Fibroblast of lung (primary cell): ENCODE measurements around the gene CREBL2.
"Not testable (repeated sequence)": the region's sequence is repeated elsewhere in the genome, so short reads cannot be mapped to it uniquely, and the experiment has no call there.

Source experiments
- CTCF ChIP-seq, 2 donors: IDR thresholded peaks in 1 of 2; conservative IDR thresholded peaks in 1 of 2; 1 replicate in 1 of 2; 2 replicates in 1 of 2; pipeline ENCODE4 v1.5.1; 2011 to 2012; ENCODE audit warnings: low read length in 2 of 2, control low read depth in 1 of 2, inconsistent platforms in 1 of 2, low read depth in 1 of 2, mild to moderate bottlenecking in 1 of 2
- EZH2 ChIP-seq: IDR thresholded peaks from 2 replicates; pipeline ENCODE4 v1.5.1; 2012; ENCODE audit warnings: low read length, control low read depth, mild to moderate bottlenecking; ENCODE audit errors: missing control alignments

- not testable (repeated sequence) for TF ChIP-seq CTCF (conservative IDR thresholded peaks at IDR 0.05 in 1 of 2, IDR thresholded peaks at IDR 0.05 in 1 of 2; ENCODE audit: low read depth in 1 of 2, low read length in 2 of 2); EZH2
These were observed 45.7 kb upstream of the CREBL2 start for GRCh38 chr12:12565971-12566370.
